RPMI8226 (cell line): ENCODE data around the gene TULP4.
"Not testable (repeated sequence)": the region's sequence is repeated elsewhere in the genome, so short reads cannot be mapped to it uniquely, and the experiment has no call there.

Experiments used
- DNase-seq: peaks from one replicate; pipeline ENCODE4 v3.0.0-alpha.2; 2015

TULP4 gene

GRCh38 chr6:158295976-158296853, 16.1 kb upstream of the TULP4 start:
- DNase-seq, result not testable (repeated sequence)

- DNase-seq, result not testable (repeated sequence)
Measured at GRCh38 chr6:158296854-158297324, 15.4 kb upstream of the TULP4 start.

GRCh38 chr6:158297657-158298056, 14.6 kb upstream of the TULP4 start:
- DNase-seq, result not testable (repeated sequence)

DNA sequence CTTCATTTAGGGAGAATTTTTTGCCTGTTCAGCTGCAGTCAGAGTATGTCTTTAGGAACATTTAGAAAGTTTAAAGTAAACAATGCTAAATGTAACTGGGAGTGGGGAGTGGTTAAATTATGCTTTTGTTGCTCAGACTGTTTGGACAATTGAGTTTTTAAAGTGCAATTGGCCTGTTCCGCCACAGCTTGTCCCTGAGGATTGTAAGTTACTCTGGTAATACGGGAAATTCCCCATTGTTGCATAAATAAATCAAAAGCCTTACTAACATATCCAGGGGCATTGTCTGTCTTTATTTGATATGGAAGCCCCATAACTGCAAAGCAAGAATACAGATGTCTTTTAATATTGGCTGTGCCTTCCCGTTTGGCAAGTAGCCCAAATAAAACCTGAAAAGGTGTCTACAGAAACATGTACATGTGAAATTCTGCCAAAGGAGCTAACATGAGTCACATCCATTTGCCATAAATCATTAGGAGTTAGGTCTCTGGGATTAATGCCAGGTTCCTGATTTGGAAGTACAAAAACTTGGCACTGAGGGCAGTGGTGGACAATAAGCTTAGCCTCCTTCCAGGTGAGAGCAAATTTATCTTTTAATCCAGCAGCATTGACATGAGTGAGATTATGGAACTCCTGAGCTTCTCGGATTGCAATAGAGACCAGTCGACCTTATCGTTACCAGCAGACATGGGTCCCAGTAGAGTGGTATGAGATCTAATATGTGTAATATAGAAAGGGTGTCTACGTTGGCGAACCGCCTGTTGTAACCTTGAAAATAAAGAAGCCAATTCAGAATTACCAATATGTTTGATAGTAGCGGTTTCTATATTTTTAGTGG, 11.7 kb upstream of the TULP4 start:
- not testable (repeated sequence) for DNase-seq

DNA sequence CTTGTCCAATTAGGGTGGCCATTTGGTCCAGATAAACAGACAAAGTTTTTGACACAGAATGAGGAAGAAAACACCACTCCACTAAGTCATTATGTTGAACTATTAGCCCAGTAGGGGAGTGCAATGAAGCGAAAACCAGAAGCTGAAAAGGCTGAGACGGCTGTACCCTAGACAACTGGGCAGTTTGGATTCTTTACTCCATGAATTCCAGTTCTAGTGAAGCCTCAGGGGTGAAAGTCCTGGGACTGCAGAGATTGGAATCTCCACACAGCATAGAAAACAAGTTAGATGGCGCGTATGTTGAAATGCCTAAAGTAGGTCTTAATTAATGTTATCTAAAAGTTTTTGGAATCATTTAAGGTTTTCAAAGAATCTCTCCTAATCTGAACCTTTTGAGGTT, 10.7 kb upstream of the TULP4 start:
- DNase-seq, result not testable (repeated sequence)

DNA sequence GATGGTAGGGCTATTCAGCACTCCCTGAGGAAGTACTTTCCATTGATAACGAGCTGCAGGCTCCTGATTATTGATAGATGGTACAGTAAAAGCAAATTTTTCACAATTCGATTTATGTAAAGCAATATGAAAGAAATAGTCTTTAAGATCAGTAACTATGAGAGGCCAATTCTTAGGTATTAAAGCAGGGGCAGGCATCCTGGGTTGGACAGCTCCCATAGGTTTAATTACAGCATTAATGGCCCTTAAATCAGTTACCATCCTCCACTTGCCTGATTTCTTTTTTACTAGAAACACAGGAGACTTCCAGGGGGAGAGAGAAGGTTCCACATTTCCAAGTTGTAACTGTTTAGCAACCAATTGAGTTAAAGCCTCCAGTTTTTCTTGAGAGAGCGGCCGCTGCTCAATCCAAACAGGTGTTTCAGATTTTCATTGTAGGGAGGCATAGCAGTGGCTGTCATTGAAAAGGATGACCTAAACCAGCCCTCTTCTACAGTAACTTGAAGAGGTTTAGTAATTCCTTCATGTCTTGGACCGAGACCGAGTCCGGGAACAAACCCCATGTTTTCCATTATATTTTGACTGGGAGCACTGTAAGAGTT, 10.0 kb upstream of the TULP4 start:
- DNase-seq, result not testable (repeated sequence)

GRCh38 chr6:158303210-158303731, 9.0 kb upstream of the TULP4 start:
- no peak for DNase-seq

DNA sequence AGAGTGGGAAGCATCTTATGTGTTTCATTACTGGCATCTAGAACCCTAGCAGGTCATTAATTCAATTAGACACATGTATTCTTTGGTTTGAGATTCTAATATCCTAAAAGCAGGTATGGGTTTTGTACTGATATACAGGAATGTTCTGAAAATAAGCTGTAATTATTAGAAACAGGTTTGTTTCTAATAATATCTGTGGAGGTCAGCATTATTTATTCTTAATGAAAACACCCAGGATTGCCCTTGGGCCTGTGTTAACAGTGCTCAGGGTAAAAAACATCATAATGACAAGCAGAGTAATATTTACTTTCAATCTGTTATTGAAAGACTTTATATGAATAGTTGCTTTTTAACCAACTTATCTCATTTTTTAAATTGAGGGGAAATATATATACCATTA, 8.0 kb upstream of the TULP4 start:
- no peak for DNase-seq

DNA sequence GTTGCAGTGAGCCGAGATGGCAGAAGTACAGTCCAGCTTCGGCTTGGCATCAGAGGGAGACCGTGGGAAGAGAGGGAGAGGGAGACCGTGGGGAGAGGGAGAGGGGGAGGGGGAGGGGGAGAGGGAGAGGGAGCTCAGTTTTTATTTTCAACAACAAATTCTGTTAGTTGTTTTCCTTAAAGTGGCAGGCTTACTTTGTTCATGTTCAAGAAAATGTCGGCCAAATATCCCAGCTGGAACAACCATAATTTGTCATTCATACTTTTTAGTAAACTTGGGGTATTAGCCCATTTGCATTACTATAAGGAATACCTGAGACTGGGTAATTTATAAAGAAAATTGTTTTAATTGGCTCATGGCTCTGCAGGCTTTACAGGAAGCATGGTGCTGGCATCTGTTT, 2.5 kb upstream of the TULP4 start:
- DNase-seq, result no peak

DNA sequence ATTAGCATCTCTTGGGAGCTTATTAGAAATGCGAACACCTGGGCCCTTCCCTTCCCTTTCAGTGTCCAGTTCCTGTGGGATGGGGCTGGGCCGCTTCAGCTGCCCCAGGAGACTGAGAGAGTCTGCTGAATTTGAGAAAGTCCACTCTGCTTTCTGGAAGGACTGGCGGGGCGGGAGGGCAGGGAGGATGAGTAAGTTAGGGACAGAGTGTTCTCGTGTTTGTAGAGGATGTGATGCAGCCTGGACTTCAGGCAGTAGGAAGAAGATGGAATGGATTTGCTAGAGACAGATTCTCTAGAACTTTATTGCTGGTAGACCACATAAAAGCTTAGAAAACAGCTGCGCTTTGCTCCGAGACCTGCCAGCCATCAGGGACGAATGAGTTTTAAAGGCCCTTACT, 1.1 kb upstream of the TULP4 start:
- no peak for DNase-seq

- no peak for DNase-seq
Measured at GRCh38 chr6:158311626-158312025, 639 bp upstream of the TULP4 start.

DNA sequence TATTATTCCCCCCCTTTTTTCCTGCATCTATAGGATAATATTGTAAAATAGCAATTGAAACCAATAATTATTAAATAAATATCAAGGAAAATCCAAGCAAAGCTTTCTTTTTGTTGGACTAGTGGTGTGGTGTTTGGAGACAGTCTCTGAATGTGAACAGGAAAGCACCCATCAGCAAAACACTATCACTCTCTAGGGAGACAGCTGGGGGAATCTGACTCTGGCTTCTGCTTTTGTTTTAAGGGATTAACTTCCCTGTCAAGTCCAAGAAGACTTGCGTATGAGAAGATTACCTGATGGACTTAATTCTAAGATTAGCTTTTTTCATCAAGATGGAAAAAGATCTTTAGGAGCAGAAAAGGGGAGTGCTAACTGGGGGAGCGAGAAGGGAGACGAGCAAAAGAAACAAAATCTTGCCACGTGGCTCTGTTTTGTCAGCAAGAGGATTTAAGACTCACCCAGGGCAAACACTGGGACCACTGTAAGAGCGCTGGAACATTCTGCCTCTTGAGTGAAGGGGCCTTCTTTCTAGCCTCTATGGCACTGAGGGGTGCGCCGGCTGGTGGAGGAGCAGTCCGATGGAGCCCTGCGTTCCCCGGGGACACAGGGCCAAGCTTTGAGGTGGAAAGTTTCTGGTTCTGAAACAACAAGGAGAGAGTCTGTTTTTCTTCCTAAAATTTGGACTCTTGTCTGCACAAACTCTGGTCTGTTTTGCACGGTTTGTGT, 570 bp downstream of the TULP4 start:
- DNase-seq, result no peak

DNA sequence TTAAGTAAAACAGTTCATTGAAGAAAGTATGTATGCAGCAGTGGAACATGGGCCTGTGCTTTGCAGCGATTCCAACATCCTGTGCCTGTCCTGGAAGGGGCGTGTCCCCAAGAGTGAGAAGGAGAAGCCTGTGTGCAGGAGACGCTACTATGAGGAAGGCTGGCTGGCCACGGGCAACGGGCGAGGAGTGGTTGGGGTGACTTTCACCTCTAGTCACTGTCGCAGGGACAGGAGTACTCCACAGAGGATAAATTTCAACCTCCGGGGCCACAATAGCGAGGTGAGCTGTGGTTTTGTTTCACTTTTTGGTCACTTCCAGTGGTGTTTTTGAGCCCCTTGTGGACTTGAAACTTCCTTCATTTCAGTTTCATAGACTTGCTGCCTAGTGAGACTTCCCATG, 1.7 kb downstream of the TULP4 start:
- DNase-seq, result no peak

DNA sequence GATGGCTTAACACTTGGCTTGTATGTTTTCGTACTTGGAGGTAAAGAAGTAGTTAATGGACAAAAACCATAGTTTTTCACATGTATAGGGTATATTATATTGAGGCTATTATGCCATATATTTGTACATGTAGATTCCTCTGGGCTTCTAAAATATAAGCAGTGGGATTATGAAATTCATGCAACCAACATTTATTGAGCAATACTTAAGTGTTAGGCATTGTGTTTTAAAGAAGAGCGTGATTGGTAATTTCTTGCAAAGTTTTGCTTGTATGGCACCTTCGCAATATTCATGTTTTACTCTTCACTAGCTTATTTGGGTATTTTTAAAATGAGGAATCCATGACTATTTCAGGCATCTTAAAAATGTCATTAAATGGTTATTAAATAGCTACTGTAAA, 2.5 kb downstream of the TULP4 start:
- DNase-seq, result no peak

- no peak for DNase-seq
Measured at GRCh38 chr6:158316022-158316421, 3.8 kb downstream of the TULP4 start.

DNA sequence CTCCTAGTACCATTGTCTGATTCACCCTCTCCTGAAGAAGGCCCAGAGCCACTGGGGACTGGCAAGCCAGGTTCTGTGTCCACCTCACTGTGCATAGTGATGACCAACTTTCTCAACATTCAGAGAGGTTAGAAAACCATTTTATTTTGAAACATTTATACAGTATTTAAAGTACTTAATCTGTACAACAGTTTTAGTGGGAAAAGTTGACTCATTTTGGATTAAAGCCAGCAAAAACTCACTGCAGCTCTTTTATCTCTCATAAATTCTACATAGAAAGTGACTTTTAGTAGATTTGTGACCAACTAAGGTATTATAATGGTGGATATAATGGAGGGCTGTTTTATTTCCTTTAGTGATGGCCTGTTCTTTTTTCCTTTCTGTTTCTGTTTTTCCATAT, 9.7 kb downstream of the TULP4 start:
- no peak for DNase-seq

DNA sequence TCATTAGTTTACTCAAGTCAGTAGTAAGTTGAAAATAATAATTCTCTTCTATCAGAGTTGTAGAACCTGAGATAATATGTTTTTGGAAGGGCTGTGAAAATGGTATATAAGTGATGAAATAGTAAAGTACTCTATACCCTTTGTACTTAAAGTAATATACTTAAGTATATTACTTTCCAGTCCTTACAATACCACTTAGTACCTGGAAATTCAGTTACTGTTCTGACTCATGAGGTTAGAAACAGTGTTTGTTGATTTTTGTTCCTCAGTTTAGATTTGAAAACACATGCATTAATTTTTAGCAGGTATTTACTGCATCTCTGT, 10.1 kb downstream of the TULP4 start:
- no peak for DNase-seq

DNA sequence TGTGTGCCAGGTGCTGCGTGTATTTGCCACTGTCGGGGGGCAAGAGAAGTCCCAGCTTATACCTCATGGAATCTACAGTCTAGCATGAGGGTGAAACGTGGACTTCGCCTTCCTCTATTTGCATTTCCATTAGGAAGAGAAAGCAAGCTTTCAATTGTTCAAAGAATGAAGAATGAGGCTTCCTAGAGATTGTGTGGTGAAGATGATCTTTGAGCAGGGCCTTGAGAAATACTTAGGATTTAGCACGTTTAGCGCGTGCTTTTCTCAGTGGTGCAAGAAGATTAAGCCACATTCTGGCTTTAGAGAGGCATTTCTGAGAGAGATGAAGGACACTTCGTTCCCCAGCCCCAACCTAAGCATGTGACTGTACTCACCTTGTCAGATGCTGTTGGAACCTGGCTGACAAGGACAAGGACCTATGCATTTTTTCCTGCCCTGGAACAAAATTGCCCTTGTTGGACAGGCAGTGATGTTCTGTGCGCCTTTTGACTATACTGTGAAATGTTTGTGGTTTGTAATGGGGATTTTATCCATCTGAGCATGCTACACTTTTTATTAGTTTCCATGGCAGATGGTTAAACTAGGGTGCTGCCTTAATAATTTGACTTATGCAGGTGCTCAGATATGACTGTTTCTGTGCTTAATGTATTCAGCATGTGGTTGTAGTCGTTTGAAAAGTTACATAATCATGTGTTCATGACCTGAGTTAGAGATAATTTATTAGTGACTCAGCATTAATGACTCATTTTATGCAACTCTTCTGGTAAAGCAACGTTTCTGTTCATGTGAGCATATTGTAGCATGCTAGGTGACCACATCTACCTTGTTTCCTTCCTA, 10.7 kb downstream of the TULP4 start:
- DNase-seq, result peak; percentile 24

DNA sequence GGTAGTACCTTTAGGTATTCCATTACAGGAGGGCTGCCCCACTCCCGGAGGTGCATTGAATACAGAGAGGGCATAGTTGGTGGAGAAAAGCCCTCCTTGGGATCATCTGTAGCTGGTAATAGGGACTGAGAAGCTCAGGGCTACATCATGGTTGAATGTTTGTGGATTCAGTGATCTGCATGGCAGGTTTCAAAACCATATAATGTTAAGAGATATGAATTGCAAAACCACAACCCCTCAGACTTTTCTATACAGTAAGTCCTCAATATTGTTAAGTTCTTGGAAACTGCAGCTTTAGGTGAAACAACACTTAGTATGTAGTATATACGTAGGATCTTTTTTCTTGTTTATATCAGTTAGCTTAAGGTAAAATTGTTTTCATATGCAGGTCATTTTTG, 11.3 kb downstream of the TULP4 start:
- DNase-seq, result no peak

GRCh38 chr6:158324136-158324535, 11.9 kb downstream of the TULP4 start:
- DNase-seq, result no peak

DNA sequence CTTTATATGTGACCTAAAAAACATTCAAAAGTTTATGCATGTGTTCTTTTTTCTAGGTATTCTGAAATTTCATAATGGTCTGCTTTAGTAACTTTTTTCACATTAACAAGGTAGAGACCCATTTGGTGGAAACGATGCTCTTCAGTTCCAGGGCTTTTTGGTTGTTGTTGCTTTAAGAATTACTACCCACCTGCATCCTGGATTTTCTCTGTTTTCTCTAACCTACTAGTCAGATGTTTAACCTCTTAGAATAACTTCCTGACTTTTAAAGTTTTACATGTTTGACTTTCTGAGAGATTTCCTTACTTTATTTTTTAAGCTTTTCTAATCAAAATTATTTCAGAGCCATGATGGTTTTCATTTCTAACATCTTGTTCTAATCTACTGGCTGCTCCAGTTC, 14.9 kb downstream of the TULP4 start:
- DNase-seq, result no peak

DNA sequence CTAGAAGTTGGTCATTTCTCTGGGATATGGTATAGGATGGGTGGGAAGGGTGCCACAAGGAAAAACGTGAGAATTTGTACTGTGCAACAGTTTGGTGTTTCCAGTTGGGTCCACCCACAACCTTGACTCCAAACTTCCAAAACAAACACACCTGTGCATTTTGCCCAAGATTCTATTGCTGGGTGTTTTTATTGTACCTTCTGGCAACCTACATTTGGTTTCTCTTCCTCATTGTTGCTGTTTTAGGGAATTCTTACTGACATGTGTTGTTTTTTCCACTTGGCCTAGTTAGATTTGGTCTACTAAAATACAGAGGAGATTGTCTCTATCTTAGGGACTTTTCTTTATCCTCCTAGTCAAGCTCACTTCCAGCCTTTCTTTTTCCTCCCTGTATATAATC, 16.7 kb downstream of the TULP4 start:
- peak; percentile 50 for DNase-seq
